NB4 (cell line): ENCODE measurements around the gene MTARC2.
A peak's percentile ranks its signal among the peaks of the same experiment; 100 is the strongest.

Experiments
- MYC ChIP-seq: IDR thresholded peaks from 2 replicates; pipeline ENCODE4 v1.6.1; 2011; ENCODE audit warnings: low read depth, low read length
- POLR2A ChIP-seq: IDR thresholded peaks from 2 replicates; pipeline ENCODE4 v1.6.1; 2011; ENCODE audit warnings: mild to moderate bottlenecking; ENCODE audit not compliant: insufficient read length; ENCODE audit errors: extremely low read depth
- TF ChIP-seq, protein P1 (sequence below): IDR thresholded peaks from one replicate; pipeline ENCODE4 v1.5.1; 2012; ENCODE audit warnings: low read depth, low read length
- TF ChIP-seq, protein P2 (sequence below): IDR thresholded peaks from 2 replicates; pipeline ENCODE4 v1.6.1; 2011; ENCODE audit warnings: low read depth, low read length

DNA sequence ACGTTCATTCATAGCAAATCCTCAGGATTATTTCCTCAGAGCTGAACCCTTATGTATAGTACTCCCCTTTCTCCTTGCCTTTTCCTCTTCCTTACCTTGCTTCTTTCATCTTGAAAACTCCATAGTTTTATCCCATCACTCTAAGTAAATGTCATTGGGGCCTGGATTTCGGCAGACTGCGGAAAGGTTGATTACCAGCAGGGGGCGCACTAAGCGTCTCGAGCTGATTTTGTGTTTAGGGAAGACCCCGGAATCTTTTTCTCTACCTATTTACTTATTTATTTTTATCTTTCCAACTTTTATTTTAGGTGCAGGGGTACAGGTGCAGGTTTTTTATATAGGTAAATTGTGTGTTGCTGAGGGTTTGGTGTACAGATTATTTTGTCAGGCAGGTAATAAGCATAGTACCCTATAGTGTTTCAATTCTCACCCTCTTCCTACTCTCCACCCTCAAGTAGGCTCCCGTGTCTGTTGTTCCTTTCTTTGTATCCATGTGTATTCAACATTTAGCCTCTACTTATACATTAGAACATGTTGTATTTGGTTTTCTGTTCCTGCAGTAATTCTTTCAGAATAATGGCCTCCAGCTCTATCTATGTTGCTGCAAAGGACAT lies 27.2 kb downstream of the MTARC2 start:
- TF ChIP-seq, protein P1, sequence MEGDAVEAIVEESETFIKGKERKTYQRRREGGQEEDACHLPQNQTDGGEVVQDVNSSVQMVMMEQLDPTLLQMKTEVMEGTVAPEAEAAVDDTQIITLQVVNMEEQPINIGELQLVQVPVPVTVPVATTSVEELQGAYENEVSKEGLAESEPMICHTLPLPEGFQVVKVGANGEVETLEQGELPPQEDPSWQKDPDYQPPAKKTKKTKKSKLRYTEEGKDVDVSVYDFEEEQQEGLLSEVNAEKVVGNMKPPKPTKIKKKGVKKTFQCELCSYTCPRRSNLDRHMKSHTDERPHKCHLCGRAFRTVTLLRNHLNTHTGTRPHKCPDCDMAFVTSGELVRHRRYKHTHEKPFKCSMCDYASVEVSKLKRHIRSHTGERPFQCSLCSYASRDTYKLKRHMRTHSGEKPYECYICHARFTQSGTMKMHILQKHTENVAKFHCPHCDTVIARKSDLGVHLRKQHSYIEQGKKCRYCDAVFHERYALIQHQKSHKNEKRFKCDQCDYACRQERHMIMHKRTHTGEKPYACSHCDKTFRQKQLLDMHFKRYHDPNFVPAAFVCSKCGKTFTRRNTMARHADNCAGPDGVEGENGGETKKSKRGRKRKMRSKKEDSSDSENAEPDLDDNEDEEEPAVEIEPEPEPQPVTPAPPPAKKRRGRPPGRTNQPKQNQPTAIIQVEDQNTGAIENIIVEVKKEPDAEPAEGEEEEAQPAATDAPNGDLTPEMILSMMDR = peak; percentile 72
- TF ChIP-seq, protein P2, sequence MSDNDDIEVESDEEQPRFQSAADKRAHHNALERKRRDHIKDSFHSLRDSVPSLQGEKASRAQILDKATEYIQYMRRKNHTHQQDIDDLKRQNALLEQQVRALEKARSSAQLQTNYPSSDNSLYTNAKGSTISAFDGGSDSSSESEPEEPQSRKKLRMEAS = no peak
- no peak for TF ChIP-seq POLR2A
- TF ChIP-seq MYC = no peak
